Stimulated activated CD4-positive, alpha-beta T cell treated with anti-CD3 and anti-CD28 coated beads, Interleukin-15, amount 100 ng/mL, for 48 hours (primary cell): ENCODE results near the gene SH3PXD2B.
A peak's percentile ranks its signal among the peaks of the same experiment; 100 is the strongest.
"Not testable (repeated sequence)": the region's sequence is repeated elsewhere in the genome, so short reads cannot be mapped to it uniquely, and the experiment has no call there.

Experiments used
- DNase-seq, 2 donors: peaks; one replicate each; pipeline ENCODE4 v3.0.0-alpha.2; 2020; ENCODE audit warnings: low read depth in 2 of 2

SH3PXD2B gene

DNA sequence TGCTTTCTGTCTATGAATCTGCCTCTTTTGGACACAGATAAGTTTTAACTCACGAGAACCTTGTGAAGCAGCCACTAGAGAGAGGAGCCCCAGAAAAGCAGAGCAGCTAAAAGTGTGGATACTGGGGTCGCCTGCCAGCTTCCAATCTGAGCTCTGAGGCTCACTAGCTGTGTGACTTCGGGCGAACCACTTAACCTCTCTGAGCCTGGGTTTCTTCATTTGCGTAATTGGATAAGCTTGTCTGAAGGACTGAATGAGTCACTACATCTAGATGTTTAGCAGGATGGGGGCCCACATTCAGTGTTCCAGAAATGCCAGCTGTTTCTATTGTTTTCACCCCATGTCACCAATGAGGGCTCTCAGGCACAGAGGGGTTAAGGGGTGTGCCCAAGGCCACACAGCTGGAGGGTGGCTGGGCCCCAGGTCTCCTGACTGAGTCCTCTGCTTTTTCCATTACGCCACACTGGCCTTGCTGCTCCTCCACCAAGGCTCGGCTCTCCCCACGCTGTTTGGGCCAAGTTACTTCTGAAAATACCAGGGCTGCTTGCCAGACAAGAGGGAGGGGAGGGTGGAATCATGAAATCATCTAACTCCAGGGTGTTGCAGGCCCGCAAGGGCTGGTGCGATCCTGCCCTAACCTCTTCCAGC lies 36.2 kb downstream of the SH3PXD2B start:
- no peak for DNase-seq

- DNase-seq, result no peak
These were observed 37.0 kb downstream of the SH3PXD2B start for GRCh38 chr5:172417130-172417841.

DNA sequence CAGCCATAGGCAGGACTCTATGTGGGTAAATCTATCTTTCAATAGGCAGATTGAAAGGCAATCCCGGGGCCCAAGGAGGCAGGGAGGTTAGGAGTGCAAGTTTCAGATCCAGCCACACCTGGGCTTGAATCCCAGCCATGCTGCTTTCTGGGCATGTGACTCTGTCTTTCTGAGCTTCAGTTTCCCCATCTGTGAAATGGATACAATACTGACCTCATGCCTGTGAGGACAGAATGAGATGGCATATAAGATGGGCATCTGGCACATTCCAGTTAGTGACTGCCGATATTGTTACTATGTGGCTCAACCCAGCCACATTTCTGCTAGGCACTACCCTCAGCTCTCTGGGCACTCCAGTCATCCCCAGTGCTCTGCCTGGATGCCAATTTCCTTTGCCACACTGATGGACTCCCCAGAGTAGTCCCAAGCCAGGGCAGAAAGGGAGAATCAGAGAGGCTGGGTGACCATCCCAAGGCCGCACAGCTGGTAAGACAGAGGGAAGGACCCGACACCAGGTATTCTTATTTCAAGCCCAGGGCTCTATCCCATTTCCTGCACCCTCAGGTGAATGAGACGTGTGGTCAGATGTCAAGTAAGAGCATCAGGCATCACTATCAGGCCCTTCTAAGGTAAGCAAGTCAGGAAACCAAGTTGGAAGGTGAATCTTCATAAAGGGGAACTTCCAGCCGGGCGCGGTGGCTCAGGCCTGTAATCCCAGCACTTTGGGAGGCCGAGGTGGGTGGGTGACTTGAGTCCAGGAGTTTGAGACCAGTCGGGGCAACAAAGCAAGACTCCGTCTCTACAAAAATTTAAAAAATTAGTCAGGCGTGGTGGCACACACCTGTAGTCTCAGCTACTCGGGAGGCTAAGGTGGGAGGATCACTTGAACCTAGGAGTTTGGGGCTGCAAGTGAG lies 38.7 kb downstream of the SH3PXD2B start:
- no peak for DNase-seq

GRCh38 chr5:172414531-172415361 lies 39.6 kb downstream of the SH3PXD2B start:
- DNase-seq, result no peak

DNA sequence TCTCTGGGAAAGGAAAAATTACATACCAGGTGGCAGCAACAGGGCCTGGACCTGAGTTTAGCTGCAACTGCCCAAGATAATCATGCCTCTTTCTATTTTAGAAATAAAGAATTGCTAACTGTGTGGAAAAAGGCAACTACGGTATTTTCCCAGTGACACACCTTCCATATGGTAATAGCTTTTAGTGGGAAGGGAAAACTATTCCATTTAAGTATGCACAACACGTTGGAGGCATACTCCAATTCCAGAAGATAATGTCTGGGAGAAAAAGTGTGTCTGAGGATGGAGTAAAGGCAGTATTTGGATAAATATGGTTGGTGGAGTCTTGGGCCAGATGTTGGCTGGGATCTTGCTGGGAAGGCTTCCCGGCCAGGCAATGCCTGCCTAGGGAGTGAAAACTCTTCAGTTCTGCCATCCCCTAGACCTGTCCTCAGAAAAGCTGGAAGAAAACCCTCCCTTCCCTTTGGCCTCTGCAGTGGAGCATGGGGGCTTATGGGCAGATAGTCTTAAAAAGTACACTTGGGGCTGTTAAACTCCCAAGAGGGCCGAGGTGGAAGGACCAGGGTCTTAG lies 40.6 kb downstream of the SH3PXD2B start:
- DNase-seq, result no peak

DNA sequence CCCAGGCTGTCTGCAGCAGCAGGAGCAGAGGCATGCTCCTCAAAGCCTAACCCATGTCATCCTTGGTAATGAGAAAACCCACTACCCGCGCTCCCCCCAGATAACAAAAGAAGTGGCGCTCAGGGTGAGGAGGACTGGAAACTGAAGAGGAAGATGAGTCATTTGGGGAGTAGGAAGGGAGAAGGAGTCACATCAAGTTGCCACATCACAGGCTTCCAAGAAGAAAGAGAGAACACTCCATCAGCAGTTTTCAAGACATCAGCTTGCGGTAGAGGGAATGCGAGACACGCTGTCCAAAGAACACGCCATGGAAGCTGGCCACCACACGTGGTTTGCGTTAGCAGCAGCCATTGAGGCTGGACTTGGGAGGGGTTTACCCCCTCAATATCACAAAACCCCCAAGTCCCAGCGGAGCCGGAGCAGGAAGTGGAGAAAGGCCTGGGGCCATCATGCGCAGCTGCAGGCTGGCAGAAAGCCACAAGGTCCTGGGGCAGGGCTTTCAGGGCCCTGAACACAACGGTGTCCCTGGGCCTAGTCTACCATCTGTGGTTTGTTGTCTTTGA lies 41.5 kb downstream of the SH3PXD2B start:
- no peak for DNase-seq

- DNase-seq, result peak; percentile 41 to 49
These were observed 42.7 kb downstream of the SH3PXD2B start for GRCh38 chr5:172411484-172412072.

DNA sequence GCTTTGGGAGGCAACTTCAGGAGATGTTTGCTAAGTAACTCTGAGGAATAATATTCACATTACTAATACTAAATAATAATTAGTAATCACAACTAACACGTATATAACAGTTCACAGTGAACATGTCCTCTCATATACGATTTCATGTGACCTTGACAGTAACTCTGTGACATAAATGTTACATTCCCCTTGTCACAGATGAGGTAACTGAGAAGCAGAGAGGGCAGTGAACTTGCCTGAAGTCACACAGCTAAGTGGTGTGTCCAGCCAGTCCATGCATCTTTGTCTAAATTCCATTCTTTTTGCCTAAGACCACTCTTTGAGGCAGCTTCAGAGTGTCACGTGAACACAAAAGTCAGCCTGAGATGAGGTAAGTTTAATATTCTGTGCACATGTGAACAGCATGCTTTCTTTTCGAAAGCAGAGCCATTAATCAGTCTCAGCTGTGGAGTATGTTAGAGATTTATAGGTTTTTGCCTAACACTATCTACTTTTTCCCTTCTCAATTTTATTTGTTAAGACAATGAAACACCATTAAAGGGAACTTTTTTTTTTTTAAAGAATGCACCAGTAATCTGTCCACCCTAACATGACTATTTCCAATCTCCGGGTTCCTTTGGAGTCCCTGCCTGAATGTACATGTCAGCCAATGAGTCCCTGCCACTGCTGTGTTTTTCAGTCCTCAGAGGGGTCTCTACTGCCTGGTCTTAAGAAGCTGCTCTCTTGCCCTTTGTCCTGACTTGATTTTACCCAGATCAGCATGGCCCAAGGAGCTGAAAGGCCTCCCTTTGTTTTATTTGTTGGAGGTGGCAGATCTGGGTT lies 43.5 kb downstream of the SH3PXD2B start:
- DNase-seq, result no peak

GRCh38 chr5:172410160-172410559 lies 44.2 kb downstream of the SH3PXD2B start:
- no peak for DNase-seq

DNA sequence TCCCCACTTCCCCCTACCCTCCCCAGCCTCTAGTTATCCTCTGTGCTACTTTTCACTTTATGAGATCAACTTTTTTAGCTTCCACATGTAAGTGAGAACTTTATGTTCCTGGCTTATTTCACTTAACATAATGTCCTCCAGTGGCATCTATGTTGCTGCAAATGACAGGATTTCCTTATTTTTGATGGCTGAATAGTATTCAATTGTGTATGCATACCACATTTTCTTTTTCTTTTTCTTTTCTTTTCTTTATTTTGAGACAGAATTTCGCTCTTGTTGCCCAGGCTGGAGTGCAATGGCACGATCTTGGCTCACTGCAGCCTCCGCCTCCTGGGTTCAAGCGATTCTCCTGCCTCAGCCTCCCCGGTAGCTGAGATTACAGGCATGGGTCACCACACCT lies 44.8 kb downstream of the SH3PXD2B start:
- DNase-seq, result not testable (repeated sequence)

DNA sequence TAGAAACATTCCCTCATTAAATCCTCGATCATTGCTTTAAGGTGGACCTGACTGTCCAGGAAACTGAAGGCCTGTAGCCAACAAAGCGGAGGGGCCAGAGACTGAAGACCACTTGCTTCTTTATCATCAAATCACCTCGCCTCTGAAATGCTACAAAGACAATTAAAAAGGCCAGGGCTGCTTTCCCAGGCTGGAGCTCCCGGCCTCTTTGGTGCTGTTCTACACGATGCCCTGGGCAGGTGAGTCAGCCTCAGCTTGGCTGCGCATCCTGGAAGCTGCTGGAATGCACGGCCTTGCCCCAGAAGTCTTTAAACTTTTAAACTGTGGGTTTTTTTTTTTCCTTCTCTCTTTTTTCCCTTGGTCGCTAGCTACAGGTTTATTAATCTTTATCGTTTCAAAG lies 46.5 kb downstream of the SH3PXD2B start:
- DNase-seq, result no peak

DNA sequence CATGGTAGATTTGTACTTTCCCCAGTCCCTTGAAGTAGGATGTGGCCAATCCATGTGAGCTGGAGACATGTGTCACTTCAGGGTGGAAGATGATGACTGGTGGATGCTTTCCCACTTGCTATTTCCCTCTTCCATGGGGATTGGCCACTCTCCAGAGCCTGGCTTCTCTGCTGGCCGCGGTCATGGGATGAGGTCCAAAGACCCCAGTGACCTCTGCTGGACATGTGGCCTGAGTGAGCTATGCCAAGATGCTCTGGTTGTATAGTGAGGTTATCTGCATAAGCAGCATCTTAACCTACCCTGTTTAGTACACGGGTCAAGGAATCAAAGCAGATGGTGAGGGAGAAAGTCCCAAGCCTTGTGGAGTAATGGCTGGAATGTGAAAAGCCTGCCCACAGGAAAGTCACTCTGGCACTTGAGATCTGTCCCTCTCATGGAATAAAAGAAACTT lies 47.1 kb downstream of the SH3PXD2B start:
- DNase-seq, result no peak

DNA sequence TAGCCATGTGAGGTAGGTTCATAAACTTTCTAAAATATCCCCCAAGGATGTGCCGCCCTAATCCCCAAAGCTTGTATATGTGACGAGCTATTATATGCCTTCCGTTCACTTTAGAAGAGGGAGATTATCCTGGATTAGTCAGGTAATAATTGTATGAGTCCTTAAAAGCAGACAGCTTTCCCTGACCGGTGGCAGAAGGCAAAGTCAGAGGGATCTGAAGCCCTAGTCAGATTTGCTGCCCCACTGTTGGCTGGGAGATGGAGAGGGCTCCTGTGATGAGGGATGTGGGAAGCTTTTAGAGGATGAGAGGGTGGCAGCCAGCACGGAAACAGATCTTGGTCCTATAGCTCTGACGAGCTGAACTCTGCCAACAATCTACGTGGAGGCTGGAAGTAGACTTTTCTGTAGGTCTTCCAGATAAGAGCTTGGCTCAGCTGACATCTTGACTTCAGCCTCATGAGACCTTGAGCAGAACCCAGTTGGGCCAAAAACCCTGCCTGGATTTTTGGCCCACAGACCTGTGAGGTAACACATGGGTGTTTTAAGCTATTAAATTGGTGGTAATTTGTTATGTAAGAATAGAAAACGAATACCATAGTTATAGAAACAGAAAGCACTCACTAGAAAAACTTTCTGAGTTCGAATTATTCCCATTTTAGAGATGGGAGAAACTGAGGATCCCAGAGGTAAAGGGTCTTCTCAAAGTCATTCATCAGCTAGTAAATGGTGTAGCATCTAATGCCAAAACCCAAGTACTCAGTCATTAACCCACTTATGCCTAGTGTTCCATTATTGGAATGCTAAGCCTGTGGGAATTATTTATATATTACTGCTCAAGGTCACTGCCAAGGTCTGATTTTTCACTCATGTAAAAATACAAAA lies 48.9 kb downstream of the SH3PXD2B start:
- no peak for DNase-seq

DNA sequence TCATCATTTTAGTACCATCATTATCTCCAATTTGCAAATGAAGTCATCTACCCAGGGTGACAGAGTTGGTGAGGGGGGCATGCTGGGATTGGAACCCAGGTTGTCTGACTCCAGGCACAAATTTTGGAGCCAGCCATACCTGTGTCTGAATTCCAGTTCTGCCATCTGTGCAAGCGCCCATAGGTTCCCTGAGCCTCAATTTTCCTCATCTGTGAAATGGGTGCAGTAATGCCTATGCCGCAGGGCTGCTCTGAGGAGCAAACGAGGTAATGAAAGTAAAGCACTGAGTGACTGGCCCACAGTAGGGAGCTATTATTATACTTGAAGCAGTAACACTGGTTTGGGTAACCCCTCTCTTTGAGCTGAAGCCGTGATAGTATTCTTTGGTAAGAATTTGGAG lies 49.6 kb downstream of the SH3PXD2B start:
- no peak for DNase-seq

DNA sequence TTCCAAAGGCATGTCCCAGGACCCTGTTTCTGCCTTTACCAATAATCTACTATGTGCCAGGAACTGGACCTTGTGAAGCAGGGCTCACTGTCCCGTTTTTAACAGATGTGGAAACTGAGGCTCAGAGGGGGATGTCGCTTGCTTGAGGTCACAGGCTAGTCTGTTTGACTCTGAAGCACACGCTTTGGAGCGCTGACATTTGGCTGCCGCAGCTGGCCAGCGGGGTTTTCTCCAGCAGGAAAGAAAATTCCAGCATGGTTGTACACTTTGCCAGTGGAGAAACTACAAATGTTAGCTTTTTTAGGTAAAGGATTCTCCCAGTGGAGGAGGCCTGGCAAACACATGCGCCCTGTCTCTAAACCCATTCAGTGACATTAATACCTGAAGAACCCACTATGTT lies 50.5 kb downstream of the SH3PXD2B start:
- DNase-seq, result no peak

GRCh38 chr5:172403189-172403796 lies 51.0 kb downstream of the SH3PXD2B start:
- no peak for DNase-seq

- no peak for DNase-seq
These were observed 51.7 kb downstream of the SH3PXD2B start for GRCh38 chr5:172402531-172403188.

- DNase-seq, result not testable (repeated sequence)
These were observed 52.3 kb downstream of the SH3PXD2B start for GRCh38 chr5:172402031-172402430.
